ENCODE measurements around the gene ST7.

GRCh38 chr7:117101026-117101425, 147.7 kb downstream of the ST7 start:
- TF ChIP-seq ZFX (IDR thresholded peaks at IDR 0.05; ENCODE audit: borderline replicate concordance) (no peak), CTCF (IDR thresholded peaks at IDR 0.05) (no peak)

Measured in 22Rv1 (cell line).